GM18951 (cell line): ENCODE data around the gene PROSER1.

Source experiments
- POLR2A ChIP-seq: IDR thresholded peaks from 4 replicates; pipeline ENCODE4 v1.6.1; 2011; ENCODE audit warnings: mild to moderate bottlenecking; ENCODE audit not compliant: insufficient read length, insufficient read depth; ENCODE audit errors: extremely low read depth
- in situ Hi-C: fragments of 300-500 bp; cut with MboI; formaldehyde crosslinking; loops from one replicate; pipeline ENCODE4 v1.12.0; 2022; ENCODE audit warnings: low sequenced_read_pairs, mixed read lengths, inconsistent platforms; ENCODE audit not compliant: unreplicated experiment

PROSER1 gene

DNA sequence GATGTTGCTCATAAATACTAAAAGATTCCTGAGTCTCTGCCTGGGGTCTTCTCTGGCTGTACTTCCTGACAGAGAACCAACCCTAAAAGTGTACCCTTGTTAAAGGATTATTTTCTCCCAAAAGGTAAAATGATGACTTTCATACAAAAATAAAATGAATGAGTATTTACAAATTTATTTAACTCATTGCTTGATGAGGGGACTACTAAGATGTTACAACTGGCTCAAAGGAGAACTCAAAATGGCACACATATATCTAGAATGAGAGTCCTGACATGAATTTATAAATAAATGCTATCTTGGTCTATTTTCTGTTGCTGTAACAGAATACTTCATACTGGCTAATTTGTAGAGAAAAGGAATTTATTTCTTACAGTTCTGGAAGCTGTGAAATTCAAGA lies 77.7 kb downstream of the PROSER1 start:
- in situ Hi-C loops = no loop called here
- no peak for TF ChIP-seq POLR2A
